ENCODE data around the gene COP1. TPM values are rescaled to one million over a fixed set of nuclear protein-coding genes. Genes with fewer than 3 reads are reported as not detected.

The COP1 gene
- total and polyA plus RNA-seq, 2 of the 4 experiments (the other 2 are of a cell fraction), result 17.8 to 35.0 TPM

DNA sequence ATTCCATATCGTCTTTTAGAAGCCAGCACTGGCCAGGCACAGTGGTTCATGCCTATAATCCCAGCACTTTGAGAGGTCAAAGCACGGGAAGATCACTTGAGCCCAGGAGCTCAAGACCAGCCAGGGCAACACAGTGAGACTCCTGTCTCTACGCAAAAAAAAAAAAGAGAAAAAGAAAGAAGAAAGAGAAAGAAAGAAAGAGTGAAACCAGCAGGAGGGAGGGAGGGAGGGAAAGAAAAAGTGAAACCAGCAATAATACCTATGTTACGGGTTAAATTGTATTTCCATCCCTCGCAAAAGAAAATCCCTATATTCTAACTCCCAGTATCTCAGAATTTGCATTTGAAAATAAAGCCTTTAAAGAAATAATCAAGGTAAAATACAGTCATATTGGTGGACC lies 10.4 kb downstream of the COP1 start:
- Histone ChIP-seq H2AFZ (replicated peaks; ENCODE audit: low read length, poor library complexity) (no peak overlapping the region), H3K9ac (ENCODE audit: low read depth, low read length) (no peak overlapping the region), H3K23ac (ENCODE audit: low read depth, low read length) (no peak overlapping the region), H3K36me3 (ENCODE audit: control insufficient read depth, insufficient read depth, low read length) (no peaks in the 10 kb centered on the region; the same call in 1 of the 2 replicates), H3K56ac (ENCODE audit: extremely low read depth, insufficient read depth, low read length) (no peak overlapping the region), H3K4ac (ENCODE audit: low read depth, low read length) (no peak overlapping the region), H2BK120ac (ENCODE audit: low read depth, low read length) (no peak overlapping the region), H3K14ac (replicated peaks; ENCODE audit: low read depth, low read length) (no peak overlapping the region), H4K8ac (ENCODE audit: low read depth in 2 of 2, low read length in 2 of 2) (no peak overlapping the region), H3K9me1 (ENCODE audit: insufficient read depth, low read length) (no peaks in the 10 kb centered on the region), H3K18ac (ENCODE audit: low read depth, low read length) (no peak overlapping the region), H3K27me3 (ENCODE audit: control insufficient read depth, insufficient read depth, low read length) (no peaks in the 10 kb centered on the region), H3K4me3 (ENCODE audit: insufficient read depth, low read depth, low read length) (no peak overlapping the region), H3K9me3 (ENCODE audit: control insufficient read depth, insufficient read depth, low read length) (no peaks in the 10 kb centered on the region), H2AK9ac (replicated peaks; ENCODE audit: low read depth, low read length, poor library complexity) (no peak overlapping the region), H3K79me1 (ENCODE audit: low read depth in 1 of 2, low read length in 2 of 2) (peaks cover 8 to 35% of the 10 kb centered on the region in 2 experiments; a peak in 3 of 4 replicates), H3K4me2 (ENCODE audit: low read depth, low read length) (no peak overlapping the region), H4K5ac (ENCODE audit: low read depth, low read length) (no peak overlapping the region), H4K20me1 (ENCODE audit: insufficient read depth, low read length) (peaks cover 57% of the 10 kb centered on the region), H4K91ac (ENCODE audit: insufficient read depth, low read depth, low read length) (no peak overlapping the region), H3K27ac (ENCODE audit: insufficient read depth, low read length) (no peak overlapping the region), H2BK5ac (ENCODE audit: low read depth, low read length, poor library complexity, severe bottlenecking) (no peak overlapping the region), H2AK5ac (ENCODE audit: low read depth, low read length) (no peak overlapping the region), H2BK15ac (ENCODE audit: low read depth, low read length) (no peak overlapping the region), H2BK20ac (ENCODE audit: low read depth, low read length) (no peak overlapping the region), H3K4me1 (ENCODE audit: control insufficient read depth, insufficient read depth, low read length) (no peaks in the 10 kb centered on the region)
- ATAC-seq (ENCODE audit: low read depth), result no peak
- ChIA-PET CTCF (no interaction called here), POLR2A (ENCODE audit: unreplicated experiment) (no interaction called here)
- BruUV-seq (replicated peaks), result no TSS peak
- 90% methylated on average over 2 of the region's 5 CpGs; no CpG with 5 or more reads in 1 of the 2 experiments for WGBS, 2 experiments (ENCODE audit: extremely low coverage in 2 of 2, insufficient read length in 1 of 2)
- intact Hi-C loops (cut with micrococcal nuclease) (no loop called here), in situ Hi-C loops (cut with MboI; ENCODE audit: low sequenced_read_pairs) (no loop called here), dilution Hi-C loops (cut with HindIII; ENCODE audit: low sequenced_read_pairs, unreplicated experiment) (no loop called here)
- DNase-seq, result no peak
- TF ChIP-seq MXI1 (IDR thresholded peaks at IDR 0.05; ENCODE audit: borderline replicate concordance, low read depth, low read length) (no peak), ELK1 (IDR thresholded peaks at IDR 0.05; ENCODE audit: borderline replicate concordance, low read depth, low read length) (no peak), RFX5 (IDR thresholded peaks at IDR 0.05; ENCODE audit: low read depth, low read length) (no peak), USF2 (IDR thresholded peaks at IDR 0.05; ENCODE audit: low read depth, low read length) (no peak), POLR2A (IDR thresholded peaks at IDR 0.05; ENCODE audit: low read depth, low read length) (no peak), RCOR1 (IDR thresholded peaks at IDR 0.05; ENCODE audit: insufficient replicate concordance, low read length) (no peak)

All from IMR-90 (cell line).